ENCODE data around the gene CFAP100.

DNA sequence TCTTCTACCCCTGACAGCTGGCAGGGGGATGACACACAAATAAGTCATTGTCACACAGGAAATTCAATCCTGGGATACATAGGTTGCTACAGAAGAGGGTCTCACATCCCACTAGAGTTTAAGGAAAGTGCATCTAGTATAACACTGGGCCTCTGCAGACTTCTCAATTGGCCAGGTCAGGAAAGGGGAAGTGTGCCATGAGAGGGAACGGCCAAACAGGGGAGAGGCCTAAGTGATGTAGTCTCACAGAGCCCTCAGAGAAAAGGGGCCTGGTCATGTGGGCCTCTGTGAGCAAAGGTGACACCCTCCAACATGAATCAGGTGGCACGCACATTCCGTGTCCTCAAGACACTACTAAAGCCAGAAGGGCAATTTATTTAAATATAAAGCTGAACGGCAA is 69.8 kb downstream of the CFAP100 start:
- TF ChIP-seq, protein P1, sequence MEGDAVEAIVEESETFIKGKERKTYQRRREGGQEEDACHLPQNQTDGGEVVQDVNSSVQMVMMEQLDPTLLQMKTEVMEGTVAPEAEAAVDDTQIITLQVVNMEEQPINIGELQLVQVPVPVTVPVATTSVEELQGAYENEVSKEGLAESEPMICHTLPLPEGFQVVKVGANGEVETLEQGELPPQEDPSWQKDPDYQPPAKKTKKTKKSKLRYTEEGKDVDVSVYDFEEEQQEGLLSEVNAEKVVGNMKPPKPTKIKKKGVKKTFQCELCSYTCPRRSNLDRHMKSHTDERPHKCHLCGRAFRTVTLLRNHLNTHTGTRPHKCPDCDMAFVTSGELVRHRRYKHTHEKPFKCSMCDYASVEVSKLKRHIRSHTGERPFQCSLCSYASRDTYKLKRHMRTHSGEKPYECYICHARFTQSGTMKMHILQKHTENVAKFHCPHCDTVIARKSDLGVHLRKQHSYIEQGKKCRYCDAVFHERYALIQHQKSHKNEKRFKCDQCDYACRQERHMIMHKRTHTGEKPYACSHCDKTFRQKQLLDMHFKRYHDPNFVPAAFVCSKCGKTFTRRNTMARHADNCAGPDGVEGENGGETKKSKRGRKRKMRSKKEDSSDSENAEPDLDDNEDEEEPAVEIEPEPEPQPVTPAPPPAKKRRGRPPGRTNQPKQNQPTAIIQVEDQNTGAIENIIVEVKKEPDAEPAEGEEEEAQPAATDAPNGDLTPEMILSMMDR (IDR thresholded peaks at IDR 0.05), result no peak
- TF ChIP-seq POLR2A (IDR thresholded peaks at IDR 0.05), result no peak
